Measurements from ENCODE around the gene C1QBP.

The C1QBP gene

GRCh38 chr17:5424909-5425308 lies 14.0 kb downstream of the C1QBP start:
- H3K27ac ChIP-seq (replicated peaks): no peak overlapping the region
- DNase-seq (ENCODE audit: low read depth in 1 of 2, low spot score in 1 of 2): no peak
- H3K4me3 ChIP-seq (replicated peaks; ENCODE audit: insufficient read depth, low read length): no peak overlapping the region
- H3K27me3 ChIP-seq (ENCODE audit: insufficient read depth, poor library complexity, severe bottlenecking): no peaks in the 10 kb centered on the region
- TF ChIP-seq SPI1 (IDR thresholded peaks at IDR 0.05; ENCODE audit: borderline replicate concordance, low read depth) (no peak), GABPA (IDR thresholded peaks at IDR 0.05; ENCODE audit: low read depth) (no peak), POLR2AphosphoS5 (IDR thresholded peaks at IDR 0.05; ENCODE audit: low read depth) (no peak), REST (IDR thresholded peaks at IDR 0.05; ENCODE audit: insufficient replicate concordance, low read depth) (no peak), CTCF (IDR thresholded peaks at IDR 0.05; ENCODE audit: insufficient read depth, low read length) (no peak)

GRCh38 chr17:5422505-5422904 lies 16.4 kb downstream of the C1QBP start:
- no peak for DNase-seq (ENCODE audit: low read depth in 1 of 2, low spot score in 1 of 2)
- no peak for TF ChIP-seq CTCF (IDR thresholded peaks at IDR 0.05; ENCODE audit: insufficient read depth, low read length)
- TF ChIP-seq GABPA (IDR thresholded peaks at IDR 0.05; ENCODE audit: low read depth): no peak
- no peak for TF ChIP-seq POLR2AphosphoS5 (IDR thresholded peaks at IDR 0.05; ENCODE audit: low read depth)
- TF ChIP-seq REST (IDR thresholded peaks at IDR 0.05; ENCODE audit: insufficient replicate concordance, low read depth): no peak
- TF ChIP-seq SPI1 (IDR thresholded peaks at IDR 0.05; ENCODE audit: borderline replicate concordance, low read depth): no peak
- Histone ChIP-seq H3K4me3 (replicated peaks; ENCODE audit: insufficient read depth, low read length) (no peak overlapping the region), H3K27me3 (ENCODE audit: insufficient read depth, poor library complexity, severe bottlenecking) (no peaks in the 10 kb centered on the region), H3K27ac (replicated peaks) (no peak overlapping the region)

- Histone ChIP-seq H3K4me3 (replicated peaks; ENCODE audit: insufficient read depth, low read length) (peak within 1 kb of the TSS; percentile 74), H3K27me3 (ENCODE audit: insufficient read depth, poor library complexity, severe bottlenecking) (no peaks in the 10 kb centered on the region), H3K27ac (replicated peaks) (peak within 1 kb of the TSS; percentile 90)
- peak; percentile 59 to 83 for DNase-seq (ENCODE audit: low read depth in 1 of 2, low spot score in 1 of 2)
- TF ChIP-seq GABPA (IDR thresholded peaks at IDR 0.05; ENCODE audit: low read depth): no peak
- TF ChIP-seq POLR2AphosphoS5 (IDR thresholded peaks at IDR 0.05; ENCODE audit: low read depth): peak; percentile 75
Measured at GRCh38 chr17:5419959-5420653, 18.8 kb downstream of the C1QBP start, which contains the start of gene RPAIN. Gene RPAIN, plus strand, starts transcription at chr17:5420182. Its CDS starts 29 bp downstream, at chr17:5420211.

GRCh38 chr17:5419356-5419958 lies 19.5 kb downstream of the C1QBP start, which contains the start of gene NUP88:
Gene NUP88, minus strand, starts transcription at chr17:5419662. Its CDS starts 12 bp downstream, at chr17:5419650.
- peak within 1 kb of the TSS; percentile 74 for H3K4me3 ChIP-seq (replicated peaks; ENCODE audit: insufficient read depth, low read length)
- peak; percentile 17 for TF ChIP-seq REST (IDR thresholded peaks at IDR 0.05; ENCODE audit: insufficient replicate concordance, low read depth)
- TF ChIP-seq SPI1 (IDR thresholded peaks at IDR 0.05; ENCODE audit: borderline replicate concordance, low read depth): no peak
- peak; percentile 51 for TF ChIP-seq POLR2AphosphoS5 (IDR thresholded peaks at IDR 0.05; ENCODE audit: low read depth)
- peak; percentile 27; the same call in 1 of the 2 replicates for TF ChIP-seq GABPA (IDR thresholded peaks at IDR 0.05; ENCODE audit: low read depth)
- TF ChIP-seq CTCF (IDR thresholded peaks at IDR 0.05; ENCODE audit: insufficient read depth, low read length): no peak
- peak within 1 kb of the TSS; percentile 90 for H3K27ac ChIP-seq (replicated peaks)
- no peaks in the 10 kb centered on the region for H3K27me3 ChIP-seq (ENCODE audit: insufficient read depth, poor library complexity, severe bottlenecking)
- peak; percentile 82 to 94 for DNase-seq (ENCODE audit: low read depth in 1 of 2, low spot score in 1 of 2)
